Stimulated activated CD4-positive, alpha-beta T cell treated with anti-CD3 and anti-CD28 coated beads, Interleukin-1b, Interleukin-23, amount 100 ng/mL, for 24 hours (primary cell): ENCODE results near the gene TLE5.
A peak's percentile ranks its signal among the peaks of the same experiment; 100 is the strongest.

ENCODE experiments used
- DNase-seq, 4 experiments: peaks; one replicate each; pipeline ENCODE4 v3.0.0-alpha.2; 2020; ENCODE audit warnings: low read depth in 4 of 4, low spot score in 1 of 4

The TLE5 gene

GRCh38 chr19:3062165-3063105 is at the start of gene TLE5:
Gene TLE5 (minus strand): TSS chr19:3062495. CDS start chr19:3062200, 295 bp downstream.
- DNase-seq, result peak in 3 of 4 experiments; percentile 33 to 51 (median 45)

GRCh38 chr19:3111586-3112247 is 49.4 kb upstream of the TLE5 start:
- no peak for DNase-seq

GRCh38 chr19:3110126-3110825 is 48.0 kb upstream of the TLE5 start:
- no peak for DNase-seq

GRCh38 chr19:3109491-3109890 is 47.2 kb upstream of the TLE5 start:
- DNase-seq, result no peak

- peak in 3 of 4 experiments; percentile 58 to 59 (median 58) for DNase-seq
Measured at GRCh38 chr19:3108775-3109174, 46.5 kb upstream of the TLE5 start.

GRCh38 chr19:3107658-3108057 is 45.4 kb upstream of the TLE5 start:
- DNase-seq, result no peak

- no peak for DNase-seq
Measured at GRCh38 chr19:3106509-3107141, 44.3 kb upstream of the TLE5 start.

- DNase-seq, result no peak
Measured at GRCh38 chr19:3105641-3106508, 43.6 kb upstream of the TLE5 start.

GRCh38 chr19:3104708-3104983 is 42.4 kb upstream of the TLE5 start:
- no peak for DNase-seq

- DNase-seq, result no peak
Measured at GRCh38 chr19:3102239-3103140, 40.2 kb upstream of the TLE5 start.

- DNase-seq, result no peak
Measured at GRCh38 chr19:3100747-3101730, 38.7 kb upstream of the TLE5 start.

GRCh38 chr19:3100331-3100730 is 38.0 kb upstream of the TLE5 start:
- DNase-seq, result no peak

GRCh38 chr19:3099347-3100145 is 37.3 kb upstream of the TLE5 start:
- DNase-seq, result no peak

GRCh38 chr19:3098515-3099346 is 36.4 kb upstream of the TLE5 start:
- no peak for DNase-seq

GRCh38 chr19:3098141-3098514 is 35.8 kb upstream of the TLE5 start:
- DNase-seq, result no peak

- DNase-seq, result no peak
Measured at GRCh38 chr19:3097442-3097871, 35.2 kb upstream of the TLE5 start.
